HepG2 (cell line): ENCODE measurements around the gene STOML1. TPM values are rescaled to one million over a fixed set of nuclear protein-coding genes. Genes with fewer than 3 reads are reported as not detected.

Experiments used
- ATAC-seq: fragments of 200-7000 bp; cut with Tn5 transposase; 3 replicates; pipeline ENCODE4 v1.9.1; 2020; ENCODE audit warnings: mild to moderate bottlenecking, moderate library complexity
- BruUV-seq: library from RNA; stranded (reverse); fragments of 400-500 nt; replicated peaks from 2 replicates; lab custom pipeline; 2021; lab: Mats Ljungman, UMichigan
- CTCF ChIA-PET: fragments of 300-600 bp; formaldehyde crosslinking; extraction: SDS; loops from one replicate; lab custom pipeline; 2021; ENCODE audit warnings: low total read pairs, inconsistent platforms, low intra/inter-chr PET ratio; lab: Yijun Ruan, JAX
- POLR2A ChIA-PET: fragments of 350-600 bp; sonication (Branson Sonifier 250); formaldehyde crosslinking; loops from one replicate; lab custom pipeline; 2020; ENCODE audit warnings: antibody characterized with exemption, inconsistent platforms; lab: Yijun Ruan, JAX
- DNase-seq: peaks from one replicate; pipeline ENCODE4 v3.0.0-alpha.2; 2015; ENCODE audit warnings: low spot score
- FAIRE-seq: peaks from 3 replicates; lab custom pipeline; 2011; peaks lifted over from hg19 to GRCh38; lab: Jason Lieb, UNC
- H2AFZ ChIP-seq: one replicate; pipeline ENCODE4 v1.6.1; 2011; ENCODE audit warnings: low read length, inconsistent platforms
- H3K27ac ChIP-seq: fragments of 300-600 bp; 3 replicates; pipeline ENCODE4 v1.8.0; 2011; ENCODE audit warnings: mixed run types, mild to moderate bottlenecking, mixed read lengths, low read length, inconsistent platforms; ENCODE audit not compliant: insufficient read depth; ENCODE audit errors: extremely low read length
- H3K27me3 ChIP-seq, 2 experiments: fragments of 200-600 bp in 1 of 2; 2 replicates in 1 of 2; 3 replicates in 1 of 2; pipeline versions ENCODE4 v1.6.0 to v1.8.0; 2011; ENCODE audit warnings: low read length in 2 of 2, mild to moderate bottlenecking in 2 of 2, moderate library complexity in 2 of 2, inconsistent platforms in 1 of 2; ENCODE audit not compliant: insufficient read depth in 2 of 2, control insufficient read depth in 1 of 2
- H3K36me3 ChIP-seq, 2 experiments: fragments of 200-600 bp in 1 of 2; replicated peaks in 1 of 2; 2 replicates in 1 of 2; 3 replicates in 1 of 2; pipeline versions ENCODE4 v1.5.1 to v1.8.0; 2011; ENCODE audit warnings: low read length in 2 of 2, inconsistent platforms in 1 of 2; ENCODE audit not compliant: insufficient read depth in 2 of 2, control insufficient read depth in 1 of 2
- H3K4me1 ChIP-seq: 2 replicates; pipeline ENCODE4 v1.5.1; 2012; ENCODE audit warnings: low read length, inconsistent platforms; ENCODE audit not compliant: insufficient read depth
- H3K4me2 ChIP-seq: 2 replicates; pipeline ENCODE4 v1.6.0; 2011; ENCODE audit warnings: low read depth, low read length, inconsistent platforms
- H3K4me3 ChIP-seq, 3 experiments: fragments of 200-600 bp in 1 of 3; sonication (generic), shearing (Covaris generic) in 1 of 3; replicated peaks in 1 of 3; 2 replicates each; pipeline ENCODE4 v1.5.1; 2011 to 2016; ENCODE audit warnings: low read length in 3 of 3, inconsistent platforms in 2 of 3, low read depth in 2 of 3, mild to moderate bottlenecking in 2 of 3, control low read depth in 1 of 3, mixed read lengths in 1 of 3; ENCODE audit not compliant: insufficient read depth in 1 of 3
- H3K79me2 ChIP-seq: one replicate; pipeline ENCODE4 v1.6.1; 2011; ENCODE audit warnings: low read length, inconsistent platforms; ENCODE audit not compliant: insufficient read depth
- H3K9ac ChIP-seq: 2 replicates; pipeline ENCODE4 v1.6.0; 2011; ENCODE audit warnings: mild to moderate bottlenecking, low read depth, low read length, inconsistent platforms; ENCODE audit not compliant: insufficient read depth
- H3K9me3 ChIP-seq: 2 replicates; pipeline ENCODE4 v1.5.1; 2012; ENCODE audit warnings: mild to moderate bottlenecking, low read length
- H4K20me1 ChIP-seq: 2 replicates; pipeline ENCODE4 v1.6.0; 2011; ENCODE audit warnings: inconsistent platforms, mild to moderate bottlenecking, low read length, moderate library complexity; ENCODE audit not compliant: insufficient read depth
- ATF2 ChIP-seq: sonication (generic); formaldehyde crosslinking; IDR thresholded peaks from 2 replicates; pipeline ENCODE4 v1.4.0; 2020; ENCODE audit warnings: missing genetic modification reagents
- DBP ChIP-seq: sonication (generic); formaldehyde crosslinking; IDR thresholded peaks from 2 replicates; pipeline ENCODE4 v1.4.0; 2020; ENCODE audit warnings: missing genetic modification reagents; ENCODE audit errors: not compliant biosample characterization
- DMTF1 ChIP-seq: sonication (generic); formaldehyde crosslinking; IDR thresholded peaks from 2 replicates; pipeline ENCODE4 v1.4.0; 2020; ENCODE audit warnings: mild to moderate bottlenecking, missing genetic modification reagents
- GATAD1 ChIP-seq: IDR thresholded peaks from 2 replicates; pipeline ENCODE4 v1.6.1; 2016; ENCODE audit warnings: missing genetic modification reagents, missing compliant biosample characterization
- KLF9 ChIP-seq: IDR thresholded peaks from 2 replicates; pipeline ENCODE4 v1.6.1; 2016; ENCODE audit warnings: low read depth
- MEIS1 ChIP-seq: sonication (generic); formaldehyde crosslinking; IDR thresholded peaks from 2 replicates; pipeline ENCODE4 v1.9.0; 2021; ENCODE audit warnings: mild to moderate bottlenecking, missing genetic modification reagents, moderate library complexity, borderline replicate concordance
- TERF1 ChIP-seq: sonication (generic); formaldehyde crosslinking; IDR thresholded peaks from 2 replicates; pipeline ENCODE4 v1.8.0; 2022; ENCODE audit warnings: mild to moderate bottlenecking, missing genetic modification reagents, moderate library complexity
- ZNF367 ChIP-seq: sonication (generic); formaldehyde crosslinking; IDR thresholded peaks from 2 replicates; pipeline ENCODE4 v1.4.0; 2020; ENCODE audit warnings: missing genetic modification reagents, borderline replicate concordance
- ZNF383 ChIP-seq: sonication (generic); formaldehyde crosslinking; IDR thresholded peaks from 2 replicates; pipeline ENCODE4 v1.4.0; 2020; ENCODE audit warnings: missing genetic modification reagents, mild to moderate bottlenecking, borderline replicate concordance
- ZNF713 ChIP-seq: sonication (generic); formaldehyde crosslinking; IDR thresholded peaks from 2 replicates; pipeline ENCODE4 v1.4.0; 2020; ENCODE audit warnings: mild to moderate bottlenecking, missing genetic modification reagents
- WGBS: methylation state at CpG from one replicate; pipeline ENCODE4 v1.1.6; 2017; ENCODE audit warnings: low lambda C conversion rate; 5-methylcytosine and 5-hydroxymethylcytosine counted together
- in situ Hi-C: cut with HindIII; loops from 2 replicates; pipeline ENCODE4 v1.10.0; 2017; ENCODE audit warnings: low pct_unique_long_range_greater_than_20kb; ENCODE audit not compliant: extremely low pct_ligation_motif_present
- intact Hi-C: fragments of 100-400 bp; cut with micrococcal nuclease; formaldehyde crosslinking; loops from one replicate; pipeline ENCODE4 v1.10.0; 2022; ENCODE audit not compliant: unreplicated experiment
- polyA plus RNA-seq, 8 experiments: library from polyadenylated mRNA; depleted of rRNA in 3 of 8; stranded (reverse) in 7 of 8; unstranded in 1 of 8; fragments of >200 nt; fragmentation: Illumina TruSeq in 4 of 8; extraction: Trizol in 4 of 8; gene quantifications; 2 replicates each; pipeline versions ENCODE4 v1.2.1 to v1.2.3, GENCODE V29; 2011 to 2016; ENCODE audit warnings: low read depth in 4 of 8, missing spikeins in 1 of 8, mixed read lengths in 1 of 8; ENCODE audit not compliant: insufficient read depth in 1 of 8
- total RNA-seq, 5 experiments: library from RNA; depleted of rRNA; stranded (reverse); fragments of >200 nt; fragmentation: Illumina TruSeq; extraction: Trizol; gene quantifications; 2 replicates each; pipeline ENCODE4 v1.2.3, GENCODE V29; 2016; ENCODE audit warnings: low read depth in 1 of 5

The STOML1 gene
- total and polyA plus RNA-seq, 2 of the 13 experiments (the other 11 are each of a cell fraction or from before 2014, with no cell fraction given): 3.5 to 3.7 TPM

- Histone ChIP-seq H3K4me3 (no peak overlapping the region), H3K27me3 (no peaks in the 10 kb centered on the region), H3K4me1 (peaks cover 16% of the 10 kb centered on the region), H4K20me1 (no peaks in the 10 kb centered on the region)
- CTCF ChIA-PET: no interaction called here
- no peak for FAIRE-seq
- BruUV-seq: no TSS peak
- TF ChIP-seq DMTF1 (no peak), MEIS1 (no peak), ZNF367 (no peak), ZNF713 (CRISPR knock-in tag) (no peak), GATAD1 (CRISPR knock-in tag) (no peak), KLF9 (CRISPR knock-in tag) (no peak), ZNF383 (no peak), TERF1 (no peak), ATF2 (CRISPR knock-in tag) (no peak), DBP (no peak)
- TF ChIP-seq, all 625 proteins: peak for 0
- POLR2A ChIA-PET: no interaction called here
- Histone ChIP-seq H3K9ac (no peak overlapping the region), H3K36me3 (peaks cover 0 to 22% of the 10 kb centered on the region in 2 experiments; a peak in 2 of 5 replicates), H3K79me2 (no peaks in the 10 kb centered on the region), H2AFZ (no peak overlapping the region), H3K4me2 (no peak overlapping the region), H3K27ac (no peak overlapping the region), H3K9me3 (no peaks in the 10 kb centered on the region)
- in situ Hi-C loops: no loop called here
- no peak for ATAC-seq
- intact Hi-C loops: no loop called here
- 96% methylated on average over 11 of the region's 11 CpGs for WGBS
- no peak for DNase-seq
Observed at GRCh38 chr15:74006774-74007639, 14.9 kb upstream of the STOML1 start.
